ENCODE measurements around the gene ACP7. TPM values are rescaled to one million over a fixed set of nuclear protein-coding genes. Genes with fewer than 3 reads are reported as not detected.

Gene ACP7
- total and polyA plus RNA-seq, 2 donors (not counting 3 experiments of a cell fraction or from before 2014, with no cell fraction given) = 0.04 to 0.49 TPM

DNA sequence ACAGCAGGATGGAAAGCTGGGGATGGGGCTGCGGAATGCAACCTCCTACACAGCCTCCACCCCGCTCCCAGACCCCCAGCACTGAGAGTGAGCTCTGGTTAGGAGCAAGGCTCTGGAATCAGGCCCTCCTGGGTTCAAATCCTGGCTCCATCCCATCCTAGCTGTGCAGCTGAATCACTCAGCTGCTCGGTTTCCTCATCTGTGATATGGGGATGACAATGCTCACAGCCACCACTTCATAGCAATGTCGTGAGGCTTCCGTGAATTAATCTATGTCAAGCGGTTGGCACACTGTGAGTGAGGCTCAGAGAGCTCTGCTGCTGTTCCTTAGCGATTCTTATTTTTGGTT lies 538 bp downstream of the ACP7 start:
- Histone ChIP-seq H3K79me2 (ENCODE audit: control insufficient read depth, insufficient read depth, low read length) (no peaks in the 10 kb centered on the region), H3K4me1 (ENCODE audit: control insufficient read depth, extremely low read depth, insufficient read depth, low read length) (peaks cover 10% of the 10 kb centered on the region), H3K36me3 (ENCODE audit: control insufficient read depth in 2 of 2, extremely low read depth in 1 of 2, insufficient read depth in 2 of 2, low read length in 2 of 2) (no peaks in the 10 kb centered on the region), H3K9me3 (replicated peaks; ENCODE audit: control insufficient read depth, insufficient read depth, low read length) (no peaks in the 10 kb centered on the region), H3K4me2 (ENCODE audit: insufficient read depth, low read length) (no peak overlapping the region), H3K9ac (replicated peaks; ENCODE audit: extremely low read depth, insufficient read depth, low read length) (no peak overlapping the region), H3K4me3 (replicated peaks in 1 of 3; ENCODE audit: insufficient read depth in 1 of 3, low read depth in 1 of 3, low read length in 3 of 3) (no peak overlapping the region), H4K20me1 (replicated peaks; ENCODE audit: control insufficient read depth, extremely low read depth, insufficient read depth, low read length) (no peaks in the 10 kb centered on the region), H3K9me1 (replicated peaks; ENCODE audit: control insufficient read depth, extremely low read depth, insufficient read depth, low read length) (no peaks in the 10 kb centered on the region), H2AFZ (ENCODE audit: low read depth, low read length) (peak overlapping the region; percentile 4), H3K27me3 (ENCODE audit: control insufficient read depth in 2 of 2, insufficient read depth in 2 of 2, low read length in 2 of 2) (no peaks in the 10 kb centered on the region), H3K27ac (ENCODE audit: insufficient read depth, low read depth, low read length) (no peak overlapping the region)
- CTCF ChIA-PET = interaction anchor here (1.1 kb wide), 1 partner anchor 33 kb away, joined by 3 read pairs; no protein-coding TSS in a partner anchor
- no TSS peak for BruUV-seq (replicated peaks)
- intact Hi-C loops (cut with micrococcal nuclease) = no loop called here
- FAIRE-seq = no peak
- TF ChIP-seq POLR2AphosphoS5 (IDR thresholded peaks at IDR 0.05; ENCODE audit: insufficient read depth, low read depth, low read length) = no peak
- TF ChIP-seq EZH2 (IDR thresholded peaks at IDR 0.05; ENCODE audit: borderline replicate concordance, low read depth, low read length, severe bottlenecking) = peak; percentile 10
- no peak for TF ChIP-seq GATA2 (IDR thresholded peaks at IDR 0.05; ENCODE audit: insufficient read depth, insufficient read length, low read depth, low read length)
- TF ChIP-seq FOS (IDR thresholded peaks at IDR 0.05; ENCODE audit: borderline replicate concordance, insufficient read depth, low read length) = no peak
- no peak for DNase-seq (ENCODE audit: low read depth, low spot score)
- POLR2A ChIA-PET = interaction anchor here (0.6 kb wide), 1 partner anchor 53 kb away, joined by 4 read pairs; no protein-coding TSS in a partner anchor
- dilution Hi-C loops (cut with MboI; ENCODE audit: extremely low pct_ligation_motif_present, low sequenced_read_pairs) = no loop called here

- no peaks in the 10 kb centered on the region for H3K9me3 ChIP-seq (replicated peaks; ENCODE audit: control insufficient read depth, insufficient read depth, low read length)
- H3K27me3 ChIP-seq (ENCODE audit: control insufficient read depth in 2 of 2, insufficient read depth in 2 of 2, low read length in 2 of 2) = no peaks in the 10 kb centered on the region
- ChIA-PET CTCF (interaction anchor here (1.1 to 1.2 kb wide), 2 partner anchors 12 to 33 kb away, joined by 3 to 5 read pairs; no protein-coding TSS in a partner anchor), POLR2A (no interaction called here)
- dilution Hi-C loops (cut with MboI; ENCODE audit: extremely low pct_ligation_motif_present, low sequenced_read_pairs) = no loop called here
- BruUV-seq (replicated peaks) = no TSS peak
- no peak overlapping the region for H3K4me3 ChIP-seq (replicated peaks in 1 of 3; ENCODE audit: insufficient read depth in 1 of 3, low read depth in 1 of 3, low read length in 3 of 3)
- intact Hi-C loops (cut with micrococcal nuclease) = no loop called here
- no peak for DNase-seq (ENCODE audit: low read depth, low spot score)
- H3K36me3 ChIP-seq (ENCODE audit: control insufficient read depth in 2 of 2, extremely low read depth in 1 of 2, insufficient read depth in 2 of 2, low read length in 2 of 2) = no peaks in the 10 kb centered on the region
- no peak overlapping the region for H2AFZ ChIP-seq (ENCODE audit: low read depth, low read length)
- H3K4me1 ChIP-seq (ENCODE audit: control insufficient read depth, extremely low read depth, insufficient read depth, low read length) = peaks cover 10% of the 10 kb centered on the region
- H3K4me2 ChIP-seq (ENCODE audit: insufficient read depth, low read length) = no peak overlapping the region
- H3K27ac ChIP-seq (ENCODE audit: insufficient read depth, low read depth, low read length) = no peak overlapping the region
- TF ChIP-seq GATA2 (IDR thresholded peaks at IDR 0.05; ENCODE audit: insufficient read depth, insufficient read length, low read depth, low read length) (no peak), FOS (IDR thresholded peaks at IDR 0.05; ENCODE audit: borderline replicate concordance, insufficient read depth, low read length) (no peak), MYC (IDR thresholded peaks at IDR 0.05; ENCODE audit: low read depth, low read length) (no peak), EZH2 (IDR thresholded peaks at IDR 0.05; ENCODE audit: borderline replicate concordance, low read depth, low read length, severe bottlenecking) (no peak), JUN (IDR thresholded peaks at IDR 0.05; ENCODE audit: borderline replicate concordance, insufficient read depth, insufficient read length, low read depth) (no peak), POLR2AphosphoS5 (IDR thresholded peaks at IDR 0.05; ENCODE audit: insufficient read depth, low read depth, low read length) (no peak), POLR2A (IDR thresholded peaks at IDR 0.05; ENCODE audit: low read depth, low read length) (no peak), MAX (IDR thresholded peaks at IDR 0.05; ENCODE audit: insufficient read depth, insufficient read length) (no peak)
- TF ChIP-seq, protein P1, sequence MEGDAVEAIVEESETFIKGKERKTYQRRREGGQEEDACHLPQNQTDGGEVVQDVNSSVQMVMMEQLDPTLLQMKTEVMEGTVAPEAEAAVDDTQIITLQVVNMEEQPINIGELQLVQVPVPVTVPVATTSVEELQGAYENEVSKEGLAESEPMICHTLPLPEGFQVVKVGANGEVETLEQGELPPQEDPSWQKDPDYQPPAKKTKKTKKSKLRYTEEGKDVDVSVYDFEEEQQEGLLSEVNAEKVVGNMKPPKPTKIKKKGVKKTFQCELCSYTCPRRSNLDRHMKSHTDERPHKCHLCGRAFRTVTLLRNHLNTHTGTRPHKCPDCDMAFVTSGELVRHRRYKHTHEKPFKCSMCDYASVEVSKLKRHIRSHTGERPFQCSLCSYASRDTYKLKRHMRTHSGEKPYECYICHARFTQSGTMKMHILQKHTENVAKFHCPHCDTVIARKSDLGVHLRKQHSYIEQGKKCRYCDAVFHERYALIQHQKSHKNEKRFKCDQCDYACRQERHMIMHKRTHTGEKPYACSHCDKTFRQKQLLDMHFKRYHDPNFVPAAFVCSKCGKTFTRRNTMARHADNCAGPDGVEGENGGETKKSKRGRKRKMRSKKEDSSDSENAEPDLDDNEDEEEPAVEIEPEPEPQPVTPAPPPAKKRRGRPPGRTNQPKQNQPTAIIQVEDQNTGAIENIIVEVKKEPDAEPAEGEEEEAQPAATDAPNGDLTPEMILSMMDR (IDR thresholded peaks at IDR 0.05; ENCODE audit: extremely low read depth in 1 of 2, insufficient read depth in 1 of 2, low read depth in 1 of 2, low read length in 2 of 2) = no peak
- no peak overlapping the region for H3K9ac ChIP-seq (replicated peaks; ENCODE audit: extremely low read depth, insufficient read depth, low read length)
- H3K79me2 ChIP-seq (ENCODE audit: control insufficient read depth, insufficient read depth, low read length) = no peaks in the 10 kb centered on the region
- no peaks in the 10 kb centered on the region for H3K9me1 ChIP-seq (replicated peaks; ENCODE audit: control insufficient read depth, extremely low read depth, insufficient read depth, low read length)
- H4K20me1 ChIP-seq (replicated peaks; ENCODE audit: control insufficient read depth, extremely low read depth, insufficient read depth, low read length) = no peaks in the 10 kb centered on the region
- FAIRE-seq = no peak
These were observed 1.2 kb downstream of the ACP7 start for GRCh38 chr19:39085392-39085791.
